Suprapubic skin (tissue), 4 donors: Measurements from ENCODE around the gene GTPBP10.

ENCODE experiments used
- CTCF ChIP-seq, 2 donors: fragments of 200-600 bp in 1 of 2; fragments of 450-650 bp in 1 of 2; sonication (generic) in 1 of 2; IDR thresholded peaks; one replicate each; pipeline ENCODE4 v1.5.1; 2016 to 2019; ENCODE audit warnings: antibody characterized with exemption in 2 of 2, mild to moderate bottlenecking in 1 of 2, moderate library complexity in 1 of 2
- POLR2A ChIP-seq, 2 donors: fragments of 450-650 bp; IDR thresholded peaks; one replicate each; pipeline ENCODE4 v1.6.1; 2017; ENCODE audit warnings: antibody characterized with exemption in 2 of 2, mild to moderate bottlenecking in 2 of 2, moderate library complexity in 2 of 2
- POLR2AphosphoS5 ChIP-seq, 3 donors: sonication (generic); formaldehyde crosslinking; IDR thresholded peaks; one replicate each; pipeline ENCODE4 v1.6.1; 2017; ENCODE audit warnings: antibody characterized with exemption in 3 of 3

GRCh38 chr7:90396420-90396819 is 49.9 kb downstream of the GTPBP10 start:
- TF ChIP-seq POLR2A (IDR thresholded peaks at IDR 0.05) = no peak
- TF ChIP-seq CTCF (IDR thresholded peaks at IDR 0.05) = no peak
- no peak for TF ChIP-seq POLR2AphosphoS5 (IDR thresholded peaks at IDR 0.05)
